Progenitor cell of endocrine pancreas (in vitro differentiated cells): Measurements from ENCODE around the gene PAFAH2. TPM values are rescaled to one million over a fixed set of nuclear protein-coding genes. Genes with fewer than 3 reads are reported as not detected.
"Not testable (repeated sequence)": the region's sequence is repeated elsewhere in the genome, so short reads cannot be mapped to it uniquely, and the experiment has no call there.

Experiments
- DNase-seq: peaks from one replicate; pipeline ENCODE4 v3.0.0; 2021; ENCODE audit warnings: low spot score; ENCODE audit not compliant: unreplicated experiment
- H3K27ac Mint-ChIP-seq: 2 replicates; pipeline ENCODE4 v1.8.0; 2021; ENCODE audit warnings: mild to moderate bottlenecking, moderate library complexity, mixed read lengths
- H3K27me3 Mint-ChIP-seq: 2 replicates; pipeline ENCODE4 v1.8.0; 2021; ENCODE audit warnings: mixed read lengths
- H3K36me3 Mint-ChIP-seq: 2 replicates; pipeline ENCODE4 v1.8.0; 2022; ENCODE audit warnings: mixed read lengths; ENCODE audit not compliant: insufficient read depth
- H3K4me1 Mint-ChIP-seq: 2 replicates; pipeline ENCODE4 v1.8.0; 2021; ENCODE audit warnings: low read depth, mixed read lengths
- H3K4me3 Mint-ChIP-seq: 2 replicates; pipeline ENCODE4 v1.8.0; 2021; ENCODE audit warnings: low read depth, mild to moderate bottlenecking, moderate library complexity, mixed read lengths
- H3K9me3 Mint-ChIP-seq: 2 replicates; pipeline ENCODE4 v1.8.0; 2021; ENCODE audit warnings: low read depth, mixed read lengths
- CTCF ChIP-seq: fragments of 200-600 bp; sonication (generic); IDR thresholded peaks from one replicate; pipeline ENCODE4 v1.5.0; 2021; ENCODE audit warnings: antibody characterized with exemption, mild to moderate bottlenecking; ENCODE audit not compliant: unreplicated experiment
- total RNA-seq: library from RNA; stranded (reverse); gene quantifications from 2 replicates; pipeline ENCODE4 v1.2.1, GENCODE V29; 2021

Gene PAFAH2
- total RNA-seq, 1 donor from 2014 or later: 12.8 TPM

- no peak for DNase-seq
- Mint-ChIP-seq H3K4me3 (no peak overlapping the region), H3K27ac (peak overlapping the region; percentile 61), H3K9me3 (no peaks in the 10 kb centered on the region), H3K36me3 (no peaks in the 10 kb centered on the region), H3K4me1 (peaks cover 2% of the 10 kb centered on the region), H3K27me3 (peaks cover 29% of the 10 kb centered on the region)
- no peak for TF ChIP-seq CTCF
Measured at GRCh38 chr1:25933479-25934365, 64.1 kb downstream of the PAFAH2 start.

- peaks cover 29% of the 10 kb centered on the region for H3K27me3 Mint-ChIP-seq
- not testable (repeated sequence) for DNase-seq, H3K4me3 Mint-ChIP-seq, H3K36me3 Mint-ChIP-seq, H3K4me1 Mint-ChIP-seq, H3K27ac Mint-ChIP-seq, H3K9me3 Mint-ChIP-seq
Measured at GRCh38 chr1:25932811-25933400, 65.0 kb downstream of the PAFAH2 start.

GRCh38 chr1:25932321-25932720 is 65.5 kb downstream of the PAFAH2 start:
- Mint-ChIP-seq H3K27ac (no peak overlapping the region), H3K27me3 (peaks cover 29% of the 10 kb centered on the region), H3K4me1 (peaks cover 2% of the 10 kb centered on the region), H3K4me3 (no peak overlapping the region), H3K36me3 (no peaks in the 10 kb centered on the region), H3K9me3 (no peaks in the 10 kb centered on the region)
- DNase-seq: no peak
- TF ChIP-seq CTCF: no peak

GRCh38 chr1:25929016-25929415 is 68.8 kb downstream of the PAFAH2 start:
- Mint-ChIP-seq H3K4me1 (peaks cover 2% of the 10 kb centered on the region), H3K4me3 (no peak overlapping the region), H3K27ac (no peak overlapping the region), H3K36me3 (no peaks in the 10 kb centered on the region), H3K27me3 (peaks cover 44% of the 10 kb centered on the region), H3K9me3 (no peaks in the 10 kb centered on the region)
- no peak for TF ChIP-seq CTCF
- no peak for DNase-seq

- Mint-ChIP-seq H3K36me3 (no peaks in the 10 kb centered on the region), H3K27me3 (peaks cover 43% of the 10 kb centered on the region), H3K27ac (no peak overlapping the region), H3K4me3 (no peak overlapping the region), H3K9me3 (no peaks in the 10 kb centered on the region), H3K4me1 (peaks cover 3% of the 10 kb centered on the region)
- TF ChIP-seq CTCF: no peak
- DNase-seq: no peak
Measured at GRCh38 chr1:25927521-25928265, 70.2 kb downstream of the PAFAH2 start.
